SHP77 treated with DMSO at 0.1 percent for 48 hours (cell line): Measurements from ENCODE around the gene RMC1.
"Not testable (repeated sequence)": the region's sequence is repeated elsewhere in the genome, so short reads cannot be mapped to it uniquely, and the experiment has no call there.

ENCODE experiments used
- DNase-seq: peaks from one replicate; lab custom pipeline; 2025; lab: John Stamatoyannopoulos, UW

Gene RMC1

DNA sequence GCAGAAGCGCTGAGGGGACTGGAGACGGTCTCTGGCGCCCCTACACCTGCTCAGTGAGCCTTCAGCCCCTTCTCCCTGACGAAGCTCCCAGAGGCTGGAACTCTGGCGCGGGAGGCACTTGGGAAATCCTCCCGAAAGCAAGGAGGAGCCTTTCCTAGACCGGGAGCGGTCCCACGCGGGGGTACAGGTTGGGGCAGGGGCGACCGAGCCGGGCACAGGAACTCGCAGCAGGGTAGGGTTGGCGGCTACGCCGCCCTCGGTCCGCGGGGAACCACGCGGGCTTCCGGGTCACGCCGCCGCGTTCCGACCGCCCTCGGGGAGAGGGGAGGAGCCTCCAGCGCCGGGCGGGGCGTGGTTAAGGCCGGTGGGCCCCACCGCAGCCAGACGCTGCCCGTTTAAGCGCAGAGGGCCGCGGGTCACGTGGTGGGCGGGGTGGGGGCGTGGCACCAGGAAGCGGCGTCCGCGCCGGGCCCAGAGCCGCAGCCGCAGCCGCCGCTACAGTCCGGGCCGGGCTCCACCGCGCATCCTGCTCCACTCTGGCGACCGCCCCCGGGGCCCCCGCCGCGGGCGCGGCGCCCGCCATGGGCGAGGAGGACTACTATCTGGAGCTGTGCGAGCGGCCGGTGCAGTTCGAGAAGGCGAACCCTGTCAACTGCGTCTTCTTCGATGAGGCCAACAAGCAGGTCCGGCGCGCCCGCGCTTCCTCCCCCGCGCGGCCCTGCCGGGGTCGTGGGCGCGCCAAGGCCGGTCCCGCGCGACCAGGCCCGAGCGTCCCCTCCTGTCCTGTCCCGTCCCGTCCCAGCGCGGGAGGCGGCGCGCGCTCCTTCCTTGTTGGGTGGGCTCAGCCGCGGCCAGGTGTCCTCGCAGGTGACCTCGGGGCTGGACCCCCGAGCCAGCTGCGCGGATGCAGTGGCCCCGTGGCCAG, at the start of gene RMC1:
RMC1 (plus strand) TSS at position 474 of the 925 bp plus-strand sequence; CDS start at position 582, 108 bp downstream.
- DNase-seq = peak; percentile 62

DNA sequence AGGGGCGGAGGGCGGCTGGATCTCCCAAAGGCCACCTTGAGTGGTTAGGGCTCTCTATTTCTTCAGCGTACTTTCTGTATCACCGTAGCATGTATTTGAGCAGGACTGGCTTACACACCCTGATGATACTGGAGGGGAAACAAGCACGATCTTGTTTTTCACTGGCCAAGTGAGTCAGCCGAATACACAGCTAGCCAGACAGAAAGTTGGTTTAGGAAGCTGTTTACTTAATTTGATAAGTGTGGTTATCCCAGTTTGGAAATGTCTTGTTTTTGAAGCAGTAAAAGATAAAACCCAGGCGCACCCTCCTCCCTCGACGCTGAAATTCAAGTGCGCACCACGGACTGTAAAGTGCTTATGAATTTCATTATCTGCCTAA, 49.6 kb upstream of the RMC1 start:
- no peak for DNase-seq

DNA sequence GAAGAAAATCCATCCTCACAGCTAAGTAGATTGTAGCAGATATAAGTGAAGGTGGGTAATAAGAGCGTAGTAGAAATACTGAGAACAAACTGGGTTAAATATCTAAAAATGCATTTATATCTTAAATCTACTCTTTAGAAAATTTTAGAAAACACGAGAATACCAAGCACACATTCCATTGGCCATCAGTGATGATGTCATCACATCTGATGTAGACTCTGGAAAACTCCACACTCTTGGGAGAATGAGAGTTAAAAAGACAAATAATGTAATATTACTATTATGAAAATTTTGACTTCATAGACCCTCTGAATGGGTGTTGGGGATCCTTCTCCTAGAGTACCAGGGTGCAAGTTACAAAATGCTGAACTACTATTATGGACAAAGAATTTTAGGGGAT, 46.5 kb upstream of the RMC1 start:
- no peak for DNase-seq

DNA sequence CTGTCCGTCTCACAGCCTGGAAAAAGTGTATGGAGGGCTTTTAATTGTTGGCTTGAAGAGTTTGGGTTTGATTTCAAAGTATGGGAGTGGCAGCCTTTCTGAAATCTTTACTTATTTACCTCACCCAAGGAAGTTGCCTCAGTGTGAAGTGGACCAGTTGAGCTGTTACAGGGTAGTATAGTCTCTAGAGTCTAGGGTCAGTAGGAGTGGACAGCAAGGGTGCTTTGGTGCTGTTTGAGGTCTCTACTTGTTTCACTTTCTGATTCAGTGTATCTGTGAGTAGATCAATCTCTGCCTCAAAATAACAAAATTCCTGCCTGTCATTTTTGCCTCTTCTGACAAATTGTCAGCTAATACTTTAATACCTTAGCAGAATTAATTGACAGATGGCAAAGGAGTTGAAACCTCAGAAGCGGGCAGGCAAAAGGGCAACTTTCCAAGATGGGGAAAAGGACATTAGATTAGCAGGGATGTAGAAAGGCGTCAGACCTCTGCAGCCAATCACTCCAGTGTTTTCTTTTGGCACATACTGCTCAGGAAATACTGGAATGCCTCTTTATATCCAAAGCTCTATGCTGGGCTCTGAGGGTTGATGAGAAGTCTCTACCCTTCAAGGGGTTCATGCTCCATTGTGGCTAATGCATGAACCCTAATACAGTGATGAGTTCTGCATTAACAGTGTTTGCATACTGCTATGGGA, 44.3 kb upstream of the RMC1 start:
- no peak for DNase-seq

DNA sequence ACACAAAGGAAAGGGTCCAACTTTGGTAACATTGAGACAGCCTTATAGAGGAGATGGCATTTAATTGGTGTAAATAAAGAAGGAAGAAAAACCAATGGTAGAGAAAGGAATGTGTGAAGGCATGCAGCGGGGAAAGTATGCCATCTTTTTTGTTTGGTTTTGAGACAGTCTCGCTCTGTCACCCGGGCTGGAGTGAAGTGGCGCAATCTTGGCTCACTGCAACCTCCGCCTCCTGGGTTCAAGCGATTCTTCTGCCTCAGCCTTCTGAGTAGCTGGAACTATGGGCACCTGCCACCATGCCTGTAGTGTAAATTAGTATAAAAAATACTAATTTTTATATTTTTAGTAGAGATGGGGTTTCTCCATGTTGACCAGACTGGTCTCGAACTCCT, 43.8 kb upstream of the RMC1 start:
- DNase-seq = no peak

DNA sequence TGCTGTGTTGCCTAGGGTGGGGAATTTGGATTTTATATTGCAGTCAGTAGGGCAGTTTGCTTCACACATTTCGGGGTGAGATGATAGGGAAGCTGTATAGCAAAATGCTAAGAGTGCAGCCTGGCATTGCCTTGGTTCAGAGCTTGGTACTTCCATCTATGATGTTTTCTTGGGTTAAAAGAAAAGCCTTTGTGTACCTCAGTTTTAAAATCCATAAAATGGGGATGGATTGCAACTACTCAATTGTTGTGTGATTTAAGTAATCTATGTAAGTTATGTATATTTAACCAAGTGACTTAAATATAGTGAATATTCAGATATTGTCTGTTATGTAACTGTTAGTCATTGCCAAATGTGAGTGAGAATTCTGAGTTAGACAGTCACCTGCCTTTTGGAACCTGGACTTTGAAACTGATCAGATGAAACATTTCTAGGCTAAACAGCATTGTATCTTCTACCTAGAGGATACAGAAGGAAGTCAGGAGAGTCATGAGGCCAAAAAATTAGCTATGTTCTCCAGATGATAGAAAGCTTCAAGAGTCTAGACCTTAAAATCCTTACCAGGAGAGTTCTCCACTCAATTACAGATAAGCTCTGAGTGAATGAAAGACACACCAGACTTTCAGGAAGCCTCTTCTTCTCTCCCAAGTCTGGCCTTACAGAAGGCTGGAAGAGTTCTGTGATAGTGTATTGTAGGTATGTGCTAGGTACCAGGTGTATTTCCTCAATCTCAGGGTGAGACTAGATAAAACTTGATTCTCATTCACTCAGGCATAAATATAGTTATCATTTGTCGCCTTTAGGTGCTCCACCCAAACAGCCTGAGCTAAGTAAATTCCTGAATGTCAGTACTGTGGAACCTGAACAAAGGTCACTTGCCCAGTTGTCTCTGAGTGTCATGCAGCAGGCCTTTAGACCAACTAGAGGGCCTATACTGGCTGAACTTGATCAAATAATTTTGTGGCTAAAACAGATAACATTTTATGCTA, 42.7 kb upstream of the RMC1 start:
- DNase-seq = no peak

DNA sequence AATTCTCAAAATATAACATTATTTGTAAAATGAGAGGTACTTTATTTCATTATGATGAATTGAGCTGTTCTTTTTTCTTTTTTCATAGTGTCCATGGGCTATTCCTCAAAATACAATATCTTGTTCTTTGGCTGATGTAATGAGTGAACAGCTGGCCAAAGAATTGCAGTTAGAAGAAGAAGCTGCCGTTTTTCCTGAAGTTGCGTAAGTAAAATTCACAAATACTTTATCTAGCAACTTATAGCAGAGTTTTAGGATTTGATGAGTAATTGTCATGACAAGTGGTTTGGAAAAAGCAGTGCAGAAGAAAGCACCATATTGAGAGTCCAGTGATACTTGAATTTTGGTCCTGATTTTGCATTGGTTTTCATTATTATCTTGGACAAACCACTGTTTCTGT, 40.4 kb upstream of the RMC1 start:
- DNase-seq = no peak

DNA sequence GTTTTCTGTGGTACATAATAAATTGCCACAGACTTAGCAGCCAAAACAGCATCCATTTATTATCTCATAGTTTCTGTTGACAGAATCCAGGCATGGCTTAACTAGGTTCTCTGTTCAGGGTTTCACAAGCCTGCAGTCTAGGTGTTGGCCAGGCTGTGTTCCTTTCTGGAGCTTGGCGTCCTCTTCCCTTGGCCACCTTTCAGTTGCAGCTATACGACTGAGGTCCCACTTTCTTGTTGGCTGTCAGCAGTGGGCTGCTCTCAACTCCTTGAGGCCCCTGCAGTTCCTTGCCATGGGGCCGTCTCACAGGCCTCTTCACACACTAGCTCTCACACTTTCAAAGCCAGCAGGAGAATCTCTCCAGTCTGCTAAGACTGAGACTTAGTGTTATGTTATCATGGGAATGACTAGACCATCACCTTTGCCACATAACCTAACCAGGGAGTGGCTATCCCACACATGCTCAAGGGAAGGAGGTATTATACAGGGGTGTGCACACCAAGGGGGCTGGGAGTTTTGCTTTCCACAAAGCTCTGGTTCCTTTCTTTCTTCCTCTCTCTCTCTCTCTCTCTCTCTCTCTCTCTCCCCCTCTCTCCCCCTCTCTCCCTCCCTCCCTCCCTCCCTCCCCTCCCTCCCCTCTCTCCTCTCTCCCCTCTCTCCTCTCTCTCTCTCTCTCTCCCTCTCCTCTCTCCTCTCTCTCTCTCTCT, 34.4 kb upstream of the RMC1 start:
- DNase-seq = no peak

DNA sequence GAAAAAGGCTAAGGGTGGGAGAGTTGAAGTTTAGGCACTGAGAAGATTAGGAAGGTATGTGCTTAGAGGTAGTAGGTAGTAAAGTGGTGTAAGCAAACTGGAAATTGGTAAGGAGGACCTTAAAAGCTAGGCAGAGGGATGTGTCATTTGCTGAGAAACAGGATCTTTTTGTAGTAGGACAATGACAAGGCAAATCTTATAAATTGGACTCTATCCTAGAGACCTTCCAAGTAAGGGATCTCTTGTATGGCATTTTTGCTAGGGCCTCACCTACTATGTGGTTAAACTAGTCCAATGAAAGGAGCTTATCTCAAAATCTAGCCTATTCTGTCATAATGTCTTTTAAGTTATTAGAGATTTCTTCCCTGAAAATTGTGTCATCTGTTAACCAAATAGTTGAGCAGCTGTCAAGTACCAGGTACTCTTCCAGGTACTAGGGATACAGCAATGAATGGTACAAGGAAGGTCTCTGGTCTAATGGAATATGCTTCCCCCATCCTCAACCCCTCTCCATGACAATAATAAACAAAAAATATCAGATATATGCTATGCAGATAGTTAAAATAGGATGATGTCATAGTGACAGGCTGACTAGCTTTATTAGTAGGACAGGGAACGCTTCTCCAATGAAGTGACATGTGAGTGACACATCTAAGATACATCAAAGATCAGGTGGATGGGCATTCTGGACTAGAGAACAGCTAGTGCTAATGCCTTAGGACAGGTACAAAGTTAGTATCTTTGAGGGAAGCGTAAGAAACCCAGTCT, 32.5 kb upstream of the RMC1 start:
- no peak for DNase-seq

DNA sequence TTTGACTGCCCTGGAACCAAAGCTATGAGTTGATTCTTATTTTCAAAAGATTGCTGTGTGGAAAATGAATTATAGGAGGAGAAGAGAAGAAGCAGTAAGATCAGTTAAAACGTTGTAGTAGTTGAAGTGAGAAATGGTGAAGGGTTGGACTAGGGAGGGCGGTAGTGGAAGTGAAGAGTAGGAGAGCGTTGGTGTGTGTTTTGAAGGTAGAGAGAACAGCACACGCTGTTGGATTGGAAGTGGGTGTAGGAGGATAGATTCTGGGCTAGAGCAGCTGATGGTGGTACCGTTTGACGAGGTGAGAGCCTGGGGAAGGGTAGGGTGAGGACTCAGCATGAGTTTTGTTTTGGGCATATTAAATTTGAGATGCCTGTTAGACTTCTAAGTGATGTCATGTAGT, 31.8 kb upstream of the RMC1 start:
- DNase-seq = no peak

DNA sequence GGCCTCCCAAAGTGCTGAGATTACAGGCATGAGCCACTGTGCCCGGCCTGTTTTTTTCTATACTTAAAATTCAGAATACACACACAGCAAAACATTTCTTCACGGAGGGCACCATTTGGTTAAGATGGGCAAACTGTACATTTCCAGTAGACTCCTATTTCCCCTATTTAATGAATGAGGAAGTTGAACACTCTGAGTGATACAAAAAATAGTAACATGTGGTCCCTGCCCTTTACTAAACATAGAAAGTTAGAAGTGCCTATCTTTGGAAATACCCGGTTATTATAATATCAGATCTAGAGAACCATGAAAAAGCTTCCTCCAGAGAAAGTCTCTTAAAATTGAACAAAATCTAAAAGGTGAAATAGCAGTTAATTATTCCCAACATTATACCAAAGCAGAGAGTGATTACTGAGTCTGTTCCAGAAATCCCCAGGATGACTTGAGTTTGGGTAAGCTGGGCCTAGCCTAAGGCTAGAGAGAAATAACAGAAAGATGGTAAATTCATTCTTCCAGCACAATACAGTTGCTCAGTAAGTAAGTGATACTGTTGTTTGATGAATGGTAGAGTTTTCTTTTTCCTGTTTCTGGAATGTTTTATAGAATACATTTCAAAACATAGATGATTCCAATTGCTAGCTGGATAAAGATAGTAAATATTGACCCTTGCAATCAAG, 23.3 kb upstream of the RMC1 start:
- DNase-seq = no peak

DNA sequence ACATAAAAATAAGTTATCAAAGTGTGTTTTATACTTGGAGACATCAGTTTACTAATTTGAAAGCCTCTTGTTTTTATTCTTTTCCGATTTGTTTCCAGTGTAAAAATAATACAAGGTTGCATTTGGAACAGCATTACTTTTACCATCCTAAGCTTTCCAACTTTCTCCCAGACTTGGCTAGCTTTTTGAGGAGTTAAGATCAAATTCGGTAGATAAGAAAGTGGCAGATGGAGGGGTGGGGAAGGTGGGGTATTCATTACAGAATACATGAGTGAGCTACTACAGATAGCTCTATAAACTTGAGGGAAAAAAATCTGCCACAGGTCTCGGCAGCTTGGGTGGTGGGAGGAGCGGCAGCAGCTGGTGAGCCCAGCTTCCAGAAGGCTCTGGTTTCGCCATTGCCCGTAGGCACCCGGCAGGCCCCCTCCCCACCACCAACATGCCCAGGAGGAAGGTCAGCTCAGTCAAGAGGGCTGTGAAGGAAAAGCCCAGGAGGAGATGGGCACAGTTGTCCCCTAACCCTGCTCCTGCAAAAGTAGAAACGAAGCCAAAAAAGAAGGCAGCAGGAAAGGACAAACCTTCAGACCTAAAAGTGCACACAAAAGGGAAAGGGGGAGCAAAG, 18.6 kb upstream of the RMC1 start:
- no peak for DNase-seq

DNA sequence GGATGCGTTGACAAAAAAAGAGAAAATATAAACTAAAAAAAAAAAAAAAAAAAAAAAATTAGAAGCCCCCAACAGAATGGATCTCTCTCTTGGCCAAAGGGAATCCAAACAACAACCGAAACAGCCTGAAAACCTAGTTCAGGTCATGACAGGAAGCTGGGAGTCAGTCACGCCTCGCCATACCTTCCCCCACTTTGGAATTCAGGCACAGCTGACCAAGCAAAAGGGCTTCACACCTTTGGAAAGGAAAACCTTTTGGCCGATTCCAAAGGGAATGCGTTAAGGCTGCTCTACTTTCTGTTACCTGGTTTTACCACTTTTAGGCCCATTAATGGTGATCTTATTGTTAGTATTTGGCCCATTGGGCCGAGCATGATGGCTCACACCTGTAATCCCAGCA, 17.9 kb upstream of the RMC1 start:
- DNase-seq = no peak

DNA sequence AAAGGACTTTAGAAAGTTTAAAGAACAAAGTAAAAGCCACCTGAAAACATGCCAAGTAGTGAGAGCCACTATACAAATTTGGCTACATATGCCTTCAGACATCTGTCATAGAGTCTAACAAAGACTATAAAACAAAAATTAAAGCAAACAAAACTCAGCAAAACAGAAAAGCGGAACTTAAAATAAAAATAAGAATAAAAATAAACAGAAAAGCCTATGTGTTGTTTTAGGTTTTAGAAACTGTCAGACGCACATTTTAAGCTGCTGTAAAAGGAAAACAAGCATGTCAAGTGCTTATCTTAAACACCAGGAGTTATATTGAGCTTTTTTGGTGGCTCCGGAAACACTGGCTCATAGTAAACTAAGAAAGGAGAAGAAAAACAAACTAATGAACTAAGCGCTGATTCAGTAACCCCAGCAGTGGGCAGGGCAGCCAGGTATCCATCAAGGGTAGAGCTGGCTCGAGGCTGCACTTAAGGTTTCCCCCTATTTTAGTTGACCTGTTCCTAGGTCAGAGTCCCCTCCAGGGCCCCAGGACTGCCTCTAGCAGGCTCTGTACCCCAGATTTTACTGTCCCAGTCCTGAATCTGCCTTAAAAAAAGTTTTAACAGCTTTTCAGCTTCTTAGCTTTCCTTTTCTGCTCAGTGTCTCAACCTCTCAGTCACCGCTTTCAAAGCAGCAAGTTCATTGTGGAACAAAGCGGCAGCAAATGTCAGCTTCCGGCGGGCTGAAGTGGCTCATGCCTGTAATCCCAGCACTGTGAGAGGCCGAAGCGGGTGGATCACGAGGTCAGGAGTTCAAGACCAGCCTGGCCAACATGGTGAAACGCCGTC, 15.4 kb upstream of the RMC1 start:
- no peak for DNase-seq

DNA sequence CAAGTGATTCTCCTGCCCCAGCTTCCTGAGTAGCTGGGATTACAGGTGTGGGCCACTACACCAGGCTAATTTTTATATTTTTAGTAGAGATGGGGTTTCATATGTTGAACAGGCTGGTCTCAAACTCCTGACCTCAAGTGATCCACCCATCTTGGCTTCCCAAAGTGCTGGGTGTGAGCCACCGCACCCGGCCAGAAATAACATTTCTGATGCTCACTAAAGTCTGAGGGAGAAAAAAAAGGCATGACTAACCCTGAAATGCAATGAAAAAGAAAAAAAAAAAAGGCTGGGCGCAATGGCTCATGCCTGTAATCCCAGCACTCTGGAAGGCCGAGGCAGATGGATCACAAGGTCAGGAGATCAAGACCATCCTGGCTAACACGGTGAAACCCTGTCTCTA, 13.7 kb upstream of the RMC1 start:
- not testable (repeated sequence) for DNase-seq

DNA sequence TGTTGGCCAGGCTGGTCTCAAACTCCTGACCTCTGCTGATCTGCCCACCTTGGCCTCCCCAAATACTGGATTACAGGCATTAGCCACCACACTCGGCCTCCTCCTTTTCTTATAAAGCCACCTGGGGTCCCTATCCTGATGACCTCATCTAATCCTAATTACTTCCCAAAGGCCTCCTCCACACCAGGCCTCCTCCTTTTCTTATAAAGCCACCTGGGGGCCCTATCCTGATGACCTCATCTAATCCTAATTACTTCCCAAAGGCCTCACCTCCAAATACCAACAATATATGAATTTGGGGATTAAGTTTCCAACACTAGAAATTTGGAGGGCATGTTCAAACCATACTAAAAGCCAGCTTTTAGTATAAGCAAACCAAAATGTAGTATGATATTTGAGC, 9.7 kb upstream of the RMC1 start:
- no peak for DNase-seq

DNA sequence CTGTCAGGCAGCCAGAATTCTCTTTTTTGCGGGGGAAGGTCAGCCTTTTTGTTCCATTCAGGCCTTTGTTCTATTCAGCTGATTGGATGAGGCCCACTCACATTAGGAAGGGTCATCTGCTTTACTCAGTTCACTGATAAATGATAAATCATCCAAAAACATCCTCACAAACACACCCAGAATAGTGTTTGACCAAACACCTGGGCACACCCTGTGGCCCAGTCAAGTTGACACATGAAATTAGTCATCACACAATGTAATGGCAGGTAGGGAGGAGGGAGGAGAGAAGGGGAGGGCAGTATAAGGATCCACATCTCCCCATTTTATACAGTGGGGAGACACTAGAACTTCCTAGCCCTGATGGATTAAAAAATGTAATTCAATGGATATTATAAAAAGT, 8.3 kb upstream of the RMC1 start:
- DNase-seq = no peak

DNA sequence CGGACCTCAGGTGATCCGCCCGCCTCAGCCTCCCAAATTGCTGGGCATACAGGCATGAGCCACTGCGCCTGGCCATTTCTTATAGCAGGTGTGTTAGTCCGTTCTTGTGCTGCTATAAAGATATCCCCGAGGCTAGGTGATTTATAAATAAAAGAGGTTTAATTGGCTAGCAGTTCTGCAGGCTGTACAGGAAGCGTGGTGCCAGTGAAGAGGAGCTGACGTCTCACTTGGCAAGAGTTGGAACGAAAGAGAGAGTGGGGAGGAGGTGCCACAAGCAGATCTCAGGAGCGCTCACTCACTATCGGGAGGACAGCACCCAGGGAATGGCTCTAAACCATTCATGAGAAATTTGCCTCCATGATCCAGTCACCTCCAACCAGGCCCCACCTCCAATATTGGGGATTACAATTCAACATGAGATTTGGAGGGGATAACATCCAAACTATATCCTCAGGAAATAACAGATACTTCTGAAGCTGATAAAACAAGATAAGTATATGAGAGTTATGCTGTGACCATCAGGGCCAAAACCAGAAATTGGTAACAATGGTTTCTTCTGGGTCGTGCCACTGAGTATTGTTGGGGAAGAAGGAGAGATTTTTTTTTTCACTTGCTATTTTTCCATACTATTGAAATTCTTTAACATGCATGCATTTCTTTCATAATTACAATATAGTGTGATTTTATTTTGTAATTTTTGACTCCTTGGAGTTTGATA, 7.4 kb upstream of the RMC1 start:
- peak; percentile 2 for DNase-seq
